Body of pancreas (tissue), 4 donors: Measurements from ENCODE around the gene QPRT. TPM values are rescaled to one million over a fixed set of nuclear protein-coding genes. Genes with fewer than 3 reads are reported as not detected.

Experiments
- ATAC-seq: fragments of 150-250 bp; one replicate; pipeline ENCODE4 v1.9.1; 2016
- DNase-seq, 4 donors: peaks; one replicate each; pipeline ENCODE4 v3.0.0-alpha.2; 2019
- H3K27ac ChIP-seq, 4 donors: fragments of 200-600 bp; sonication (generic); 1 replicate in 3 of 4; 2 replicates in 1 of 4; pipeline versions ENCODE4 v1.5.1 to v1.6.1; 2016 to 2019; ENCODE audit warnings: mild to moderate bottlenecking in 1 of 4, mixed read lengths in 1 of 4, moderate library complexity in 1 of 4
- H3K27me3 ChIP-seq, 2 donors: fragments of 200-600 bp; sonication (generic); one replicate each; pipeline ENCODE4 v1.6.0; 2016; ENCODE audit warnings: mild to moderate bottlenecking in 1 of 2
- H3K36me3 ChIP-seq, 2 donors: fragments of 200-600 bp; sonication (generic); replicated peaks in 1 of 2; 2 replicates each; pipeline ENCODE4 v1.5.1; 2016; ENCODE audit warnings: low read depth in 2 of 2; ENCODE audit not compliant: insufficient read depth in 1 of 2
- H3K4me1 ChIP-seq: fragments of 200-600 bp; sonication (generic); one replicate; pipeline ENCODE4 v1.6.0; 2016
- H3K4me3 ChIP-seq, 2 donors: fragments of 200-600 bp; sonication (generic); 1 replicate in 1 of 2; 2 replicates in 1 of 2; pipeline ENCODE4 v1.5.1; 2016 to 2019
- H3K9me3 ChIP-seq, 3 donors: fragments of 200-600 bp; sonication (generic); 1 replicate in 2 of 3; 2 replicates in 1 of 3; pipeline ENCODE4 v1.5.1; 2016
- CTCF ChIP-seq, 7 experiments: fragments of 450-650 bp in 4 of 7; fragments of 200-600 bp in 3 of 7; sonication (generic) in 3 of 7; IDR thresholded peaks; one replicate each; pipeline ENCODE4 v1.5.1; 2016 to 2019; ENCODE audit warnings: antibody characterized with exemption in 7 of 7
- POLR2A ChIP-seq, 3 donors: fragments of 450-650 bp; IDR thresholded peaks; one replicate each; pipeline ENCODE4 v1.6.1; 2016; ENCODE audit warnings: antibody characterized with exemption in 3 of 3, mild to moderate bottlenecking in 2 of 3
- WGBS, 2 donors: methylation state at CpG; one replicate each; pipeline ENCODE4 v1.1.5; 2017; 5-methylcytosine and 5-hydroxymethylcytosine counted together
- intact Hi-C: fragments of 100-400 bp; cut with DNase I; formaldehyde crosslinking; loops from one replicate; pipeline ENCODE4 v1.15.1; 2023
- total RNA-seq, 2 donors: library from RNA; depleted of rRNA; stranded (reverse); fragments of >200 nt; gene quantifications; one replicate each; pipeline ENCODE4 v1.1.0, GENCODE V29; 2016

Gene QPRT
- total RNA-seq, 2 donors from 2014 or later, result 28.0 to 30.3 TPM

DNA sequence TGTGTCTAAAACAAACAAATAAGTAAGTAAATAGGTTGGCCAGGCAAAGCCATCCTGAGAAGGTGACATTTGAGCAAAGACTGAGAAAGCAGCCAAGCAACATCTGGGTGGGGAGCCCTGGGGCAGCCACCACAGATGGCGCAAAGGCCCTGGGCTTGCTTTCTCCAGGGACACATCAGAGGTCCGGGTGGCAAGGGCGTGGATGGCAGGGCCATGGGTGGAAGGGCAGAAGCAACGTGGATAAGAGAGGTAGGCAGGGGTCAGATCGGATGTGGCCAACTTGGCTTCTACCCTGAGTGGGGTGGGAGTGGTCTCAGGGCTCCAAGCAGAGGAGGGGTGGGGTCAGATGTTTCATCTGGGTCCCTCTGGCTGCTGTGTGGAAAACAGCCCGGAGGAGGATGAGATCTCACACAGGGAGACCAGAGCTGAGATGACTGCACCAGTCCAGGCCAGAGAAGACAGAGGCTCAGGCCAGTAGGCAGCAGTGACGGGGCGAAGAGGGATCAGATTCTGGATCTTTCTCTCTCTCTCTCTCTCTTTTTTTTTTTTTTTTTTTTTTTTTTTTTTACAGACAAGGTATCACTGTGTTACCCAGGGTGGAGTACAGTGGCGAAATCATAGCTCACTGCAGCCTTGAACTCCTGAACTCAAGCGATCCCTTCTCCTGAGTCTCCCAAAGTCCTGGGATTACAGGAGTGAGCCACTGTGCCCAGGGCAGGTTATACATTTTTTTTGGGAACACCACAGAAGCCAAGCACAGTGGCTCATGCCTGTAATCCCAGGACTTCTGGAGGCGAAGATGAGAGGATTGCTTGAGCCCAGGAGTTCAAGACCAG, 22.1 kb upstream of the QPRT start:
- Histone ChIP-seq H3K4me1 (no peaks in the 10 kb centered on the region), H3K36me3 (no peaks in the 10 kb centered on the region), H3K27ac (no peak overlapping the region), H3K4me3 (no peak overlapping the region), H3K27me3 (no peaks in the 10 kb centered on the region), H3K9me3 (no peaks in the 10 kb centered on the region)
- intact Hi-C loops, result no loop called here
- ATAC-seq, result no peak
- WGBS, 2 donors, result 70 to 76% methylated on average over 11 of the region's 11 CpGs
- DNase-seq, result no peak
- TF ChIP-seq CTCF (IDR thresholded peaks at IDR 0.05), result no peak
- no peak for TF ChIP-seq POLR2A (IDR thresholded peaks at IDR 0.05)

GRCh38 chr16:29658705-29659104, 20.3 kb upstream of the QPRT start:
- Histone ChIP-seq H3K4me3 (no peak overlapping the region), H3K27ac (no peak overlapping the region), H3K9me3 (no peaks in the 10 kb centered on the region), H3K27me3 (no peaks in the 10 kb centered on the region), H3K4me1 (no peaks in the 10 kb centered on the region), H3K36me3 (no peaks in the 10 kb centered on the region)
- TF ChIP-seq POLR2A (IDR thresholded peaks at IDR 0.05) (no peak), CTCF (IDR thresholded peaks at IDR 0.05) (no peak)
- intact Hi-C loops, result no loop called here
- DNase-seq (no peak), ATAC-seq (no peak)
- WGBS, 2 donors, result 74 to 82% methylated on average over 6 of the region's 6 CpGs

DNA sequence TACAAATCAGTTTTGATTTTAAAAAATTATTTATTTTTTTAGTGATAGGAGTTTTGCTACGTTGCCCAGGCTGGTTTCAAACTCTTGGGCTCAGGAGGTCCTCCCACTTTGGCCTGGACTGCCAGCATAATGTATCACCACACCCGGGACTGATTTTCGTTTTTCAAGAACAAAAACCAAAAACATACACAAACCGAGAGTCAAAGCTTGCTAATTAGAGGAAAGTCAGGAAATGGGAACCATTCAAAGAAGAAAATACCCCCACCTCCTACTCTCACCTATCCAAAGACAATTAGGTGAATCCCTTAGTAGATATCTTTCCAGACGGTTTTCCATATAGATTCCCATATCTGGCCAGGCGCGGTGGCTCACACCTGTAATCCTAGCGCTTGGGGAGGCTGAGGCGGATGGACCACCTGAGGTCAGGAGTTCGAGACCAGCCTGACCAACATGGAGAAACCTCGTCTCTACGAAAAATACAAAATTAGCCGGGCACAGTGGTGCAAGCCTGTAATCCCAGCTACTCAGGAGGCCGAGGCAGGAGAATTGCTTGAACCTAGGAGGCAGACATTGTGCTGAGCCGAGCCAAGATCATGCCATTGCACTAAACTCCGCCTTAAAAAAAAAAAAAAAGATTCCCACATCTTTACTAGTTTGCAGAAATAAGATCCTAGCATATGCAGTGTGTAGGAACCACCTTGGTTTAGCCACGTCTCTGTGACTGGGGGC, 16.8 kb upstream of the QPRT start:
- DNase-seq (no peak), ATAC-seq (no peak)
- Histone ChIP-seq H3K27me3 (no peaks in the 10 kb centered on the region), H3K27ac (no peak overlapping the region), H3K36me3 (no peaks in the 10 kb centered on the region), H3K4me1 (no peaks in the 10 kb centered on the region), H3K9me3 (no peaks in the 10 kb centered on the region), H3K4me3 (no peak overlapping the region)
- TF ChIP-seq POLR2A (IDR thresholded peaks at IDR 0.05) (no peak), CTCF (IDR thresholded peaks at IDR 0.05) (no peak)
- intact Hi-C loops, result no loop called here
- WGBS, 2 donors, result 70 to 73% methylated on average over 17 of the region's 17 CpGs

- H3K4me3 ChIP-seq, result no peak overlapping the region
- no peaks in the 10 kb centered on the region for H3K27me3 ChIP-seq
- intact Hi-C loops, result no loop called here
- H3K27ac ChIP-seq, result no peak overlapping the region
- no peak for TF ChIP-seq POLR2A (IDR thresholded peaks at IDR 0.05)
- no peak for TF ChIP-seq CTCF (IDR thresholded peaks at IDR 0.05)
- H3K36me3 ChIP-seq, result no peaks in the 10 kb centered on the region
- no peak for ATAC-seq
- H3K9me3 ChIP-seq, result no peaks in the 10 kb centered on the region
- H3K4me1 ChIP-seq, result no peaks in the 10 kb centered on the region
- no peak for DNase-seq
- WGBS, 2 donors, result 47 to 60% methylated on average over 4 of the region's 4 CpGs
Observed at GRCh38 chr16:29662729-29663015, 16.3 kb upstream of the QPRT start.
